ENCODE measurements around the gene MYMX.
"Not testable (repeated sequence)": the region's sequence is repeated elsewhere in the genome, so short reads cannot be mapped to it uniquely, and the experiment has no call there.

The MYMX gene

GRCh38 chr6:44182911-44183390 lies 33.8 kb upstream of the MYMX start:
- H3K36me3 ChIP-seq, result no peaks in the 10 kb centered on the region
- no peak for TF ChIP-seq Cebpa-rat (IDR thresholded peaks at IDR 0.05)

GRCh38 chr6:44183783-44184182 lies 32.9 kb upstream of the MYMX start:
- Histone ChIP-seq H3K9me3 (replicated peaks in 1 of 11) (no peaks in the 10 kb centered on the region; a peak in 1 of 22 replicates), H3K27ac (no peak overlapping the region), H4K20me1 (0 out of 22 replicates have a peak, but pooled peaks cover 0 to 2% (median 0%) of the 10 kb centered on the region in 11 experiments), H3K9ac (no peak overlapping the region), H3K4me3 (no peak overlapping the region), H3K27me3 (no peaks in the 10 kb centered on the region), H3K4me1 (peaks cover 0 to 8% (median 5%) of the 10 kb centered on the region in 10 experiments; a peak in 10 of 20 replicates), H3K36me3 (no peaks in the 10 kb centered on the region), H3K4me2 (no peak overlapping the region)
- no peak for TF ChIP-seq Cebpa-rat (IDR thresholded peaks at IDR 0.05)

More at GRCh38 chr6:44182911-44183390, 33.8 kb upstream of the MYMX start:
- Histone ChIP-seq H3K4me1 (peaks cover 2 to 12% (median 6%) of the 10 kb centered on the region in 10 experiments; a peak in 14 of 20 replicates), H3K9ac (no peak overlapping the region), H3K27me3 (no peaks in the 10 kb centered on the region), H3K9me3 (replicated peaks in 1 of 11) (no peaks in the 10 kb centered on the region; a peak in 1 of 22 replicates), H3K27ac (no peak overlapping the region), H3K4me3 (no peak overlapping the region), H4K20me1 (0 out of 22 replicates have a peak, but pooled peaks cover 0 to 9% (median 0%) of the 10 kb centered on the region in 11 experiments), H3K4me2 (no peak overlapping the region)

- H3K36me3 ChIP-seq; H3K9me3 ChIP-seq (replicated peaks in 1 of 11); H3K4me3 ChIP-seq; H3K9ac ChIP-seq; H3K27me3 ChIP-seq; H4K20me1 ChIP-seq; H3K4me2 ChIP-seq; H3K27ac ChIP-seq: not testable (repeated sequence)
- H3K4me1 ChIP-seq, result peaks cover 0 to 22% (median 6%) of the 10 kb centered on the region in 10 experiments; a peak in 11 of 20 replicates
Observed at GRCh38 chr6:44185356-44185755, 31.4 kb upstream of the MYMX start.

DNA sequence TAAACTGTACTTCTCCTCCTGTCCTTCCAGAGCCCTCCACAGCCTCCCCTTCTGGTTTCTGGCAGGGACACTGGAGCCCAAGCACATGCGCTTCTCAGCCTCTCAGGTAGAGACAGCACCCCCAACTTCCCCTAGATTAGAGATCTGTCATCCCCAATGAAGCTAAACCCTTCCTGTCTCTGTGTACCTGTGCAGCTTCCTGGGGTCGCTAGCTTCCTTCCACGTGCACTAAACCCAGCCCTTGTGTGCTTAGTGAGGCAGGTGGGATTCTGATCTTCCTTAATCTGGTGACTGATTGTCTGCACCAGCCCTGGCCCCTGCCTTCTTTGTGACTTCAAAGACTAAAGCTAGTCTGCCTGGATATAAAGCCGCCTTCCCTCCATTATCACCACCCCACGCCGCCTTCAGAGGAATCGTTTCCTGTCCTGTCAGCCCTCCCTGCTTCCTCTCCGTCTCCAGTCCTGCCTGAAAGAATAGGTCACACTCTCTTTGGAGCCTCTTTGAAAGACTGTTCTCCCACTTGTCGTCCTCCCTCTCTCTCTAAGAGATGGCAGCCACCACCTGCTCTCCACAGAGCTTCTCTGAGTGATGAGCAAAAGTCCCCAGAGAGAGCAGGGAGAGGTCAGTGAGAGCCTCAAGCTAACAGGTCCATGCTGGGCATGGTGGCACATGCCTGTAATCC lies 30.6 kb upstream of the MYMX start:
- H3K9me3 ChIP-seq (replicated peaks in 1 of 11), result no peaks in the 10 kb centered on the region; a peak in 1 of 22 replicates
- no peak overlapping the region for H3K4me3 ChIP-seq
- peak overlapping the region in 1 of 11 experiments; percentile 7; a peak in 2 of 22 replicates for H3K9ac ChIP-seq
- H3K4me1 ChIP-seq, result peaks cover 0 to 27% (median 6%) of the 10 kb centered on the region in 10 experiments; a peak in 11 of 20 replicates
- TF ChIP-seq Cebpa-rat (IDR thresholded peaks at IDR 0.05), result no peak
- no peak overlapping the region for H3K27ac ChIP-seq
- H3K27me3 ChIP-seq, result no peaks in the 10 kb centered on the region
- H4K20me1 ChIP-seq, result no peaks in the 10 kb centered on the region
- H3K4me2 ChIP-seq, result peak overlapping the region in 6 of 11 experiments; percentile 2 to 55 (median 27); a peak in 7 of 22 replicates
- no peaks in the 10 kb centered on the region for H3K36me3 ChIP-seq

GRCh38 chr6:44186635-44187025 lies 30.1 kb upstream of the MYMX start:
- Histone ChIP-seq H3K4me2 (no peak overlapping the region), H3K4me1 (peaks cover 0 to 32% (median 6%) of the 10 kb centered on the region in 10 experiments; a peak in 11 of 20 replicates)
- no peak for TF ChIP-seq Cebpa-rat (IDR thresholded peaks at IDR 0.05)

GRCh38 chr6:44188819-44189218 lies 27.9 kb upstream of the MYMX start:
- H3K9me3 ChIP-seq (replicated peaks in 1 of 11), result no peaks in the 10 kb centered on the region
- no peak overlapping the region for H3K9ac ChIP-seq
- H3K27ac ChIP-seq, result no peak overlapping the region
- H3K4me1 ChIP-seq, result peaks cover 0 to 44% (median 12%) of the 10 kb centered on the region in 10 experiments; a peak in 13 of 20 replicates
- no peaks in the 10 kb centered on the region for H3K27me3 ChIP-seq
- no peaks in the 10 kb centered on the region for H3K36me3 ChIP-seq
- H4K20me1 ChIP-seq, result no peaks in the 10 kb centered on the region
- H3K4me3 ChIP-seq, result no peak overlapping the region
- TF ChIP-seq Cebpa-rat (IDR thresholded peaks at IDR 0.05), result no peak
- H3K4me2 ChIP-seq, result peak overlapping the region in 1 of 11 experiments; percentile 45; a peak in 1 of 22 replicates

More at GRCh38 chr6:44186635-44187025, 30.1 kb upstream of the MYMX start:
- H3K9me3 ChIP-seq (replicated peaks in 1 of 11), result no peaks in the 10 kb centered on the region
- no peaks in the 10 kb centered on the region for H3K36me3 ChIP-seq
- no peaks in the 10 kb centered on the region for H4K20me1 ChIP-seq
- no peak overlapping the region for H3K9ac ChIP-seq
- H3K4me3 ChIP-seq, result no peak overlapping the region
- H3K27me3 ChIP-seq, result no peaks in the 10 kb centered on the region
- no peak overlapping the region for H3K27ac ChIP-seq

DNA sequence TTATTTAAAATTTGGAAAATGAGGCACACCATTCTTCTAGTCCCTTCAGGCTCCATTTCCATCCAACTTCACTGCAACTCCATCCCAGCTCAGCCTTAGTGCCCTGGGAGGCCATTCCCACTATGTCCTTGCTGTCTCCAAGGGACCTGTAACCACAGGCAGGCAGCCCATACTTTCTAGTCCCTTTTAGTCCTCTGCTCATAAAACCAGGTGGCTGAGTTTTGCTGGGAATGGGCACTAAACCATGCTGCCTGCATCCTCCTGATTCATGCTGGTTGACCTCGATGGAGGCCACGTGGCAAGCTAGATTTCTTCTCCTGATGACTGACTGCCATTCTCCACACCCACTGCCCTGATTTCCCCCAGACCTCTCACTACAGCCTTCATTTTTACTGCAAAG lies 27.5 kb upstream of the MYMX start:
- H3K4me1 ChIP-seq, result peaks cover 0 to 44% (median 12%) of the 10 kb centered on the region in 10 experiments; a peak in 13 of 20 replicates
- no peaks in the 10 kb centered on the region for H3K36me3 ChIP-seq
- no peaks in the 10 kb centered on the region for H3K9me3 ChIP-seq (replicated peaks in 1 of 11)
- H3K27ac ChIP-seq, result no peak overlapping the region
- no peaks in the 10 kb centered on the region for H4K20me1 ChIP-seq
- H3K27me3 ChIP-seq, result no peaks in the 10 kb centered on the region
- no peak overlapping the region for H3K4me3 ChIP-seq
- peak overlapping the region in 3 of 11 experiments; percentile 10 to 45 (median 12); a peak in 4 of 22 replicates for H3K4me2 ChIP-seq
- no peak overlapping the region for H3K9ac ChIP-seq
- TF ChIP-seq Cebpa-rat (IDR thresholded peaks at IDR 0.05), result no peak

DNA sequence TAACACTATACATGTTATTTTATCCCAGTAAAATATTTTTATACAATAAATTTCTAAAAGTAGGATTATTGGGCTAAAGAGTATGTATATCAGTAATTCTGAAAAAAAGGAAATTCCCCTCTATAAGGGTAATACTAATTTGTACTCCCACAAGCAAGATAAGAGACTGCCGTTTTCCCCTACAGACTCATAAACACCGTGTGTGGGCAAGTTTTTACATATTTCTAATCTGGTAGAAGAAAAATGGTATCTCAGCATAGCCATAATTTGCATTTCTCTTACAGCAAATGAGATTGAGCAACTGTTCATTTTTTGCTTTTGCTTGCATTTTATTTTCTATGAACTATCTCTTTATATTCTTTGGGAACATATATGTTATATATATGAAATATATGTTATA lies 26.0 kb upstream of the MYMX start:
- Histone ChIP-seq H3K27me3 (no peaks in the 10 kb centered on the region), H3K9ac (no peak overlapping the region), H4K20me1 (no peaks in the 10 kb centered on the region), H3K36me3 (no peaks in the 10 kb centered on the region), H3K4me1 (peaks cover 0 to 44% (median 12%) of the 10 kb centered on the region in 10 experiments; a peak in 13 of 20 replicates), H3K9me3 (replicated peaks in 1 of 11) (no peaks in the 10 kb centered on the region), H3K27ac (peak overlapping the region in 1 of 11 experiments; percentile 22; a peak in 1 of 22 replicates), H3K4me3 (no peak overlapping the region), H3K4me2 (peak overlapping the region in 2 of 11 experiments; percentile 45 to 50; a peak in 2 of 22 replicates)
- TF ChIP-seq Cebpa-rat (IDR thresholded peaks at IDR 0.05), result no peak

DNA sequence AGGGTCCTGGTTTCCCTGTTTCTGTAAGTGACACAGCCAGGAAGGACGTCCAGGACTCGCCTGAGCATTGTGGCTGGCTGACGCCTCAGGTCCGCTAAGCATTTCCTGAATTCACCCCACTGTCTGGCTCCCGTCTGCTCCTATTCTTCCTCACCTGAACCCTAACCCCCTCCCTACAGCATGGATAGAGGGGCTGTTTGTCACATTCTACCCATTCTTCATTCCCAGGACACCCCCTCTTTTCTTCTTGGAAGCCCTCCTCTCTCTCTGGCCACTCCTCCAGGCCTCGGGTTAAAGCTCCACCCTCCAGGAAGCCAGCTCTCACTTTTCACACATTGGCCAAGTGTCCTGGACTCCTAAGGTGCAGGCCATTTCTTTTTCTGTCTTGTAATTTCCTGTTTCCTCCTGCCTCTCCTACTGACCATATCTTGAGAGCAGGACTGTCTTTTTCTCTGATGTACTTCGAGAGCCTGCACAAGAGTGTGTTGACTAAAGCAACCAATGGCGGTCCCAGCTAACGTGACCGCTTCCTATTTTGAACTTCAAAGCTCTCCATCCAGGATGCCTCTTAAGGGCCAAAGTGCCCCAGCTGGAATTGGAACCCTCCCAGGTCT lies 24.2 kb upstream of the MYMX start:
- H3K27me3 ChIP-seq, result no peaks in the 10 kb centered on the region
- no peak overlapping the region for H3K4me3 ChIP-seq
- peak overlapping the region in 9 of 11 experiments; percentile 1 to 23 (median 19); a peak in 12 of 22 replicates for H3K4me2 ChIP-seq
- no peak overlapping the region for H3K27ac ChIP-seq
- H3K9me3 ChIP-seq (replicated peaks in 1 of 11), result no peaks in the 10 kb centered on the region
- no peaks in the 10 kb centered on the region for H3K36me3 ChIP-seq
- H4K20me1 ChIP-seq, result no peaks in the 10 kb centered on the region
- TF ChIP-seq Cebpa-rat (IDR thresholded peaks at IDR 0.05), result no peak
- H3K9ac ChIP-seq, result no peak overlapping the region
- H3K4me1 ChIP-seq, result peaks cover 0 to 37% (median 6%) of the 10 kb centered on the region in 10 experiments; a peak in 8 of 20 replicates

Data from BLaER1 treated with 17β-estradiol and CSF1 and Interleukin-3, amounts not matched to agents 10 nM and 100 nM (cell line).